H7 (cell line): ENCODE results near the gene ZNF276. TPM values are rescaled to one million over a fixed set of nuclear protein-coding genes. Genes with fewer than 3 reads are reported as not detected.
A peak's percentile ranks its signal among the peaks of the same experiment; 100 is the strongest.
"Not testable (repeated sequence)": the region's sequence is repeated elsewhere in the genome, so short reads cannot be mapped to it uniquely, and the experiment has no call there.

Experiments
- DNase-seq: peaks from one replicate; pipeline ENCODE4 v3.0.0; 2012
- H3K27me3 ChIP-seq: 2 replicates; pipeline ENCODE4 v1.6.0; 2011; ENCODE audit warnings: mild to moderate bottlenecking, low read length; ENCODE audit not compliant: control insufficient read depth, insufficient read depth
- H3K36me3 ChIP-seq: replicated peaks from 2 replicates; pipeline ENCODE4 v1.5.1; 2011; ENCODE audit warnings: low read length; ENCODE audit not compliant: control insufficient read depth, insufficient read depth
- H3K4me3 ChIP-seq: 2 replicates; pipeline ENCODE4 v1.5.1; 2011; ENCODE audit warnings: low read depth, mild to moderate bottlenecking, control low read depth, low read length, moderate library complexity; ENCODE audit not compliant: insufficient read depth
- total RNA-seq: library from RNA; depleted of rRNA; stranded (reverse); fragments of >200 nt; shearing (Covaris generic); gene quantifications from 2 replicates; pipeline ENCODE4 v1.2.3, GENCODE V29; 2014; rRNA removed

Gene ZNF276
- total RNA-seq = 8.0 and 11.4 TPM in 2 replicates

DNA sequence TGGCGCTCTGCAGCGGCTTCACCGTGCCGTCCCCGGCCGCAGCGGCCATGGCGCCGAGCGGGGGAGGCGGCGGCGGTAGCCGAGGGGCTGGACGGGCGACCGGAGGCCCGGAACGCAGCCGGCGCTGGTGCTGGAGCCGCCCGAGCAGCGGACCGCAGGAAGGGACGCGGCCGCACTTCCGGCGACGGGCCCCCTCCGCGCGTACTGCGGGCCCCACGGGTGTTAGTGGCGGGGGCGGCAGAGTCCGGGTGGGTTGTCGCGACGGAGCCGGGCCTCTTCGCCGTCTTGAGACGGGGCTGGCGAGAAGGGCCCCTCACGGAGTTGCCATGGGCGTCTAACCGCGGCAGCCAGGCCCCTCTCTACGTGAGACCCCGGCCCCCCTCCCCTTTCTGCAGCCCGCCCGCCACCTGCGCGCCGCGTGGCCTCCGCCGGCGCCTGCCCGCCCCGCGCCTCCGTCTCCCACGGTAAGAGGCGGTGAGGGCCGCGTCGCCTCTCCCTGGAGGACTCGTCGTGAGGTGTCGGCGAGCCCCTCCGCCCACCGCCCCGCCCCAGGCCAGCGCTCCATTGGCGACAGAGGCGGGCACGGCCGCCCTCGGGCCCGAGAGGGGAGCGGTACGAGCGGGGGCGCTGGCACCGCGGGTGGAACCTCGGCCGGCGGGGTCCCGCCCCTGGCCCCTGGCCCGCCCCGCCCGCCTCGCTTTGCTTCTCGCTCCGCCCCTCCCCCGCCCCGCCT is at the start of gene ZNF276, which contains the start of gene VPS9D1:
TSS of gene ZNF276 (plus strand) at position 725 of the 733 bp plus-strand sequence. CDS start 104 bp downstream, outside the sequence.
TSS of gene VPS9D1 (minus strand) at position 86 of the 733 bp plus-strand sequence. CDS start at position 49, 37 bp downstream.
- Histone ChIP-seq H3K4me3 (peak within 1 kb of the TSS; percentile 70), H3K27me3 (peaks cover 20% of the 10 kb centered on the region), H3K36me3 (no peaks in the 10 kb centered on the region; the same call in 1 of the 2 replicates)
- DNase-seq = peak; percentile 97

GRCh38 chr16:89671565-89671964 is 49.8 kb upstream of the ZNF276 start:
- H3K27me3 ChIP-seq, H3K4me3 ChIP-seq, DNase-seq, H3K36me3 ChIP-seq: not testable (repeated sequence)

- no peak overlapping the region for H3K4me3 ChIP-seq
- no peak for DNase-seq
- H3K36me3 ChIP-seq = no peaks in the 10 kb centered on the region
Observed at GRCh38 chr16:89672177-89672941, 49.0 kb upstream of the ZNF276 start.

GRCh38 chr16:89678258-89678657 is 43.1 kb upstream of the ZNF276 start:
- Histone ChIP-seq H3K4me3 (no peak overlapping the region), H3K36me3 (no peaks in the 10 kb centered on the region), H3K27me3 (no peaks in the 10 kb centered on the region)
- no peak for DNase-seq

More at GRCh38 chr16:89672177-89672941, 49.0 kb upstream of the ZNF276 start:
- H3K27me3 ChIP-seq = no peaks in the 10 kb centered on the region

- no peak overlapping the region for H3K4me3 ChIP-seq
- H3K27me3 ChIP-seq = no peaks in the 10 kb centered on the region
- H3K36me3 ChIP-seq = no peaks in the 10 kb centered on the region
- peak; percentile 43 for DNase-seq
Observed at GRCh38 chr16:89685916-89686315, 35.4 kb upstream of the ZNF276 start.

GRCh38 chr16:89686520-89687091 is 34.7 kb upstream of the ZNF276 start, which contains the start of gene CDK10:
TSS of gene CDK10 (plus strand) at chr16:89686689. CDS start at chr16:89686711, 22 bp downstream.
- H3K4me3 ChIP-seq = peak within 1 kb of the TSS; percentile 68
- DNase-seq = peak; percentile 98
- H3K36me3 ChIP-seq = no peaks in the 10 kb centered on the region
- no peaks in the 10 kb centered on the region for H3K27me3 ChIP-seq

DNA sequence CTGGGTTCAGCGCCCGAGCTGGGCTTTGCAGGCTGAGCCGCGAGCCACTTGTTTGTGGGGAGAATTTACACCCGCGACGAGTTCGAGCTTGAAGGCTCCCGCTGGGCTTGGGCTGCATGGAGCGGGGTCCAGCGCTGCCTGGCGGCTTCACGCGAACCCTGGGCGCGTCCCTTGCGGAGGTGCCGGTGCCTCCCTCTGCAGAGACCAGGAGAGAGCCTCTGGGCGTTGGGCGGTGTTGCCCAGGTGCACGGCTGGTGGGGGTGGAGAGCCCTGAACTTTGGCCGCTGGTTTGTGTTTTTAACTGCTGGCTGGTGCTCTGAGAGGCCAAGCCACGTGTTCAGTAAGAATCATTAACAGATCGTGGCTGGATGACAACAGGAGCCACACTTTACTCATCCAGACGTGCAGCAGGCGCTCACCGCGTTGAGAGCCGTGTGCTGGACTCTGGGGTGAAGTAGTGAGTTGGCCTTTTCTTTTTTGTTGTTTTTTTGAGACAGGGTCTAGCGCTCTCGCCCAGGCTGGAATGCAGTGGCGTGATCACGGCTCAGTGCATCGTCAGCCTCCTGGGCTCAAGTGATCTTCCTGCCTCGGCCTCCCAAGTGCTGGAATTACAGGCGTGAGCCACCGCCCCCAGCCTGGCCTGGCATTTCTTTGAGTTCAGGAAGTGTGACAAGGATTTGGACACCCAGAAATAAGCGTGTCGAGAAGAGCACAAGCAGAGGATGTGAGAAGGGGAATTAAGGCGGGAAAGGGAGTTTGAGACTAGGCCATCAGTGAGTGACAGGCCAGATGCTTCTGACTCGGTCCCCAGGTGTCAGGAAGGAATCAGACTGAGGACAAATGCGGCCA is 34.0 kb upstream of the ZNF276 start:
- Histone ChIP-seq H3K27me3 (no peaks in the 10 kb centered on the region), H3K36me3 (no peaks in the 10 kb centered on the region; the same call in none of the 2 replicates), H3K4me3 (peak overlapping the region; percentile 68)
- peak; percentile 83 for DNase-seq

GRCh38 chr16:89688395-89688794 is 32.9 kb upstream of the ZNF276 start:
- H3K27me3 ChIP-seq = no peaks in the 10 kb centered on the region
- peaks cover 1% of the 10 kb centered on the region for H3K36me3 ChIP-seq
- DNase-seq = no peak
- H3K4me3 ChIP-seq = no peak overlapping the region

- Histone ChIP-seq H3K36me3 (peaks cover 3% of the 10 kb centered on the region), H3K27me3 (no peaks in the 10 kb centered on the region), H3K4me3 (no peak overlapping the region)
- DNase-seq = no peak
Observed at GRCh38 chr16:89689142-89689541, 32.2 kb upstream of the ZNF276 start.

DNA sequence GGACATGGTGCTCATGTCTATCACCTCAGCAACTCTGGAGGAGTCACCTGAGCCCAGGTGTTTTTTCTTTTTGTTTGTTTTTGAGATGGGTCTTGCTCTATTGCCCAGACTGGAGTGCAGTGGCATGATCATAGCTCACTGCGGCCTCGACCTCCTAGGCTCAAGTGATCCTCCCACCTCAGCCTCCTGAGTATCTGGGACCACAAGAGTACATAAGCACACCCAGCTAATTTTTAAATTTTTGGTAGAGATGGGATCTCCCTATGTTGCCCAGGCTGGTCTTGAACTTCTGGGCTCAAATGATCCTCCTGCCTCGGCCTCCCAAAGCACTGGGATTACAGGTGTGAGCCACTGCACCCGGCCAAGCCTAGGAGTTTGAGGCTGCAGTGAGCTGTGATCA is 31.7 kb upstream of the ZNF276 start:
- H3K27me3 ChIP-seq, DNase-seq, H3K4me3 ChIP-seq, H3K36me3 ChIP-seq: not testable (repeated sequence)

DNA sequence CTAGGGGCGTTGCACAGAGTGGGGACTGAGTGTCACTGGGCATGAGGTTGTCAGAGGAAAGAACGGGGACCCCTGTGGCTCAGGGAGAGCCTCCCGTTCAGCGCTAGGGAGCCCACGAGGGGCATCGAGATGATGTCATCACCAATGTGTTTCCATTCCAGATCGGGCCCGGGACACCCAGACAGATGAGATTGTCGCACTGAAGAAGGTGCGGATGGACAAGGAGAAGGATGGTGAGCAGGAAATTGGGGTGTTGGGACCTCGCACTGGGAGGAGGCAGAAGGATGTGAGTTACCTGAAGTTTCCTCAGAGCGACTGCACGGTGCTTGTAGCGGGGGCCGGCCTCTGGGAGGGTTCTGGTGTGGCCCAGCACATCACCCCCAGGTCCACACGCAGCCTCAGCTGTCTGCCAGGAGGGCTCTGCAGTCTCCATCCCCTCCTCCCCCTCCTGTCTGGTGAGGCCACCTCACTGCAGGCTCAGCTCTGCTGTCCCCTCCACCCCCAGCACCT is 30.9 kb upstream of the ZNF276 start:
- Histone ChIP-seq H3K36me3 (peaks cover 3% of the 10 kb centered on the region), H3K27me3 (no peaks in the 10 kb centered on the region)
- DNase-seq = no peak

DNA sequence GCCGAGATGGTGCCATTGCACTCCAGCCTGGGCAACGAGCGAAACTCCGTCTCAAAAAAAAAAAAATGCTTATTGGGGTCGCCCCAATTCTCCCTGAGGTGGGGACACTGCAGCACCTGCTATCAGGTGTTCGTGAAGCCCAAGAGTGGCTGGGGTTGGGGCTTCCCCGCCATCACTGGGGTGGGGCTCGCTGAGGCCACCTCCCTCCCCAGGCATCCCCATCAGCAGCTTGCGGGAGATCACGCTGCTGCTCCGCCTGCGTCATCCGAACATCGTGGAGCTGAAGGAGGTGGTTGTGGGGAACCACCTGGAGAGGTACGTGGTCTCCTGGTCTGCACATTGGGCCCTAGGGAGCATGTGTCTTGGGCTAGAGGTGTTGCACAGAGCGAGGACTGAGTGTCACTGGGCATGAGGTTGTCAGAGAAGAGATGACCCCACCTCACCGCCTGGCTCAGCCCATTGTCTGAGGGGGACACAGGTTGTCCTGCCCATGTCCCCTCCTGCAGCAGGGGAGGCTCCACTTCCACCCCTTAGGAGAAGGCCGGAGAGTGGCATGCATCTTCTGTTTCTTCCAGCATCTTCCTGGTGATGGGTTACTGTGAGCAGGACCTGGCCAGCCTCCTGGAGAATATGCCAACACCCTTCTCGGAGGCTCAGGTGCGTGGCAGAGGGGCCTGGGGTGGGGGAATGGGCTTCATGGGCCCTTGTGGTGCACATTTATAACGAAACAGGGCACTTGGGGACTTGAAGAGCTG is 29.9 kb upstream of the ZNF276 start:
- Histone ChIP-seq H3K4me3 (no peak overlapping the region), H3K36me3 (peaks cover 3% of the 10 kb centered on the region), H3K27me3 (no peaks in the 10 kb centered on the region)
- DNase-seq = no peak

More for the DNA sequence above, 30.9 kb upstream of the ZNF276 start:
- no peak overlapping the region for H3K4me3 ChIP-seq

- Histone ChIP-seq H3K4me3 (no peak overlapping the region), H3K27me3 (no peaks in the 10 kb centered on the region), H3K36me3 (peaks cover 3% of the 10 kb centered on the region)
- DNase-seq = peak; percentile 66
Observed at GRCh38 chr16:89691986-89692569, 29.3 kb upstream of the ZNF276 start.
